B cell (primary cell): ENCODE data around the gene MTMR6. TPM values are rescaled to one million over a fixed set of nuclear protein-coding genes. Genes with fewer than 3 reads are reported as not detected.

Experiments used
- ATAC-seq: fragments of 200-7000 bp; cut with Tn5 transposase; one replicate; pipeline ENCODE4 v1.10.0; 2021; ENCODE audit warnings: low read depth, mild to moderate bottlenecking, moderate number of reproducible peaks, moderate library complexity
- CTCF ChIA-PET: fragments of 350-600 bp; sonication (Branson Sonifier 250); formaldehyde crosslinking; loops from one replicate; lab custom pipeline; 2021; ENCODE audit warnings: antibody characterized with exemption, inconsistent platforms; lab: Charles Lee
- POLR2A ChIA-PET: fragments of 350-600 bp; sonication (Branson Sonifier 250); formaldehyde crosslinking; loops from one replicate; lab custom pipeline; 2021; ENCODE audit warnings: antibody characterized with exemption; lab: Charles Lee
- DNase-seq: peaks from one replicate; pipeline ENCODE4 v3.0.0; 2013
- H2AFZ ChIP-seq: 2 replicates; pipeline ENCODE4 v1.6.1; 2012; ENCODE audit warnings: mild to moderate bottlenecking, low read depth, low read length; ENCODE audit not compliant: insufficient read depth, poor library complexity, severe bottlenecking
- H3K27ac ChIP-seq, 2 donors: 1 replicate in 1 of 2; 2 replicates in 1 of 2; pipeline ENCODE4 v1.5.1; 2012 to 2013; ENCODE audit warnings: low read length in 2 of 2, mild to moderate bottlenecking in 2 of 2, moderate library complexity in 1 of 2
- H3K27me3 ChIP-seq, 4 experiments: fragments of 200-600 bp in 1 of 4; sonication (generic) in 1 of 4; replicated peaks in 1 of 4; 1 replicate in 2 of 4; 2 replicates in 2 of 4; pipeline versions ENCODE4 v1.6.1 to v1.7.0; 2013 to 2016; ENCODE audit warnings: low read length in 3 of 4, mild to moderate bottlenecking in 2 of 4, mixed read lengths in 1 of 4, moderate library complexity in 1 of 4; ENCODE audit not compliant: insufficient read depth in 4 of 4, control insufficient read depth in 3 of 4; ENCODE audit errors: control extremely low read depth in 1 of 4
- H3K36me3 ChIP-seq, 2 experiments: replicated peaks in 1 of 2; 1 replicate in 1 of 2; 2 replicates in 1 of 2; pipeline versions ENCODE4 v1.6.1 to v1.7.1; 2013; ENCODE audit warnings: low read length in 1 of 2; ENCODE audit not compliant: insufficient read depth in 2 of 2, control insufficient read depth in 1 of 2; ENCODE audit errors: control extremely low read depth in 1 of 2, extremely low read depth in 1 of 2
- H3K4me1 ChIP-seq, 2 donors: fragments of 200-600 bp in 1 of 2; sonication (generic) in 1 of 2; 1 replicate in 1 of 2; 2 replicates in 1 of 2; pipeline versions ENCODE4 v1.5.1 to v1.6.1; 2013 to 2017; ENCODE audit warnings: low read length in 2 of 2; ENCODE audit not compliant: control insufficient read depth in 2 of 2, insufficient read depth in 2 of 2
- H3K4me2 ChIP-seq: replicated peaks from 2 replicates; pipeline ENCODE3; 2012; ENCODE audit warnings: mild to moderate bottlenecking, low read depth, low read length; ENCODE audit not compliant: poor library complexity, severe bottlenecking
- H3K4me3 ChIP-seq, 5 experiments: fragments of 200-600 bp in 1 of 5; sonication (generic) in 1 of 5; 1 replicate in 3 of 5; 2 replicates in 2 of 5; pipeline versions ENCODE4 v1.5.1 to v1.7.0; 2011 to 2016; ENCODE audit warnings: low read length in 4 of 5, mild to moderate bottlenecking in 4 of 5, low read depth in 2 of 5, control low read depth in 1 of 5, moderate library complexity in 1 of 5; ENCODE audit not compliant: insufficient read depth in 1 of 5; ENCODE audit errors: control extremely low read depth in 1 of 5, extremely low read depth in 1 of 5
- H3K79me2 ChIP-seq: fragments of 200-600 bp; sonication (generic); one replicate; pipeline ENCODE4 v1.6.0; 2016; ENCODE audit warnings: low read length; ENCODE audit not compliant: control insufficient read depth, insufficient read depth
- H3K9ac ChIP-seq: fragments of 200-600 bp; sonication (generic); 2 replicates; pipeline ENCODE4 v1.6.1; 2017; ENCODE audit warnings: mild to moderate bottlenecking, low read length, moderate library complexity
- H3K9me3 ChIP-seq, 3 donors: one replicate each; pipeline versions ENCODE4 v1.6.1 to v1.7.1; 2013; ENCODE audit warnings: low read length in 2 of 3; ENCODE audit not compliant: control insufficient read depth in 2 of 3, insufficient read depth in 1 of 3; ENCODE audit errors: control extremely low read depth in 1 of 3
- H4K20me1 ChIP-seq: 2 replicates; pipeline ENCODE4 v1.6.0; 2012; ENCODE audit warnings: mild to moderate bottlenecking, low read length; ENCODE audit not compliant: insufficient read depth, control insufficient read depth, poor library complexity, severe bottlenecking
- H3K27ac Mint-ChIP-seq: one replicate; pipeline ENCODE4 v1.8.0; 2021; ENCODE audit warnings: mixed read lengths
- H3K27me3 Mint-ChIP-seq: one replicate; pipeline ENCODE4 v1.8.0; 2021; ENCODE audit warnings: mixed read lengths
- H3K4me1 Mint-ChIP-seq: one replicate; pipeline ENCODE4 v1.8.0; 2021; ENCODE audit warnings: mixed read lengths
- H3K4me3 Mint-ChIP-seq: one replicate; pipeline ENCODE4 v1.8.0; 2021; ENCODE audit warnings: mixed read lengths
- H3K9me3 Mint-ChIP-seq: one replicate; pipeline ENCODE4 v1.8.0; 2022; ENCODE audit warnings: mixed read lengths; ENCODE audit not compliant: insufficient read depth
- CTCF ChIP-seq: fragments of 200-600 bp; IDR thresholded peaks from one replicate; pipeline ENCODE4 v1.8.0; 2022; ENCODE audit warnings: antibody characterized with exemption, mild to moderate bottlenecking
- EZH2 ChIP-seq: IDR thresholded peaks from 2 replicates; pipeline ENCODE4 v1.6.1; 2012; ENCODE audit warnings: borderline replicate concordance, low read depth, mild to moderate bottlenecking, moderate library complexity, low read length; ENCODE audit not compliant: insufficient read depth, poor library complexity, severe bottlenecking
- WGBS: methylation state at CpG from one replicate; pipeline ENCODE4 v1.1.5; 2013; ENCODE audit warnings: missing lambda C conversion rate; ENCODE audit not compliant: insufficient coverage; 5-methylcytosine and 5-hydroxymethylcytosine counted together
- intact Hi-C: fragments of 100-400 bp; cut with micrococcal nuclease; formaldehyde crosslinking; loops from one replicate; pipeline ENCODE4 v1.10.0; 2022
- polyA plus RNA-seq: library from polyadenylated mRNA; depleted of rRNA; stranded (reverse); fragments of >200 nt; gene quantifications from 2 replicates; pipeline ENCODE4 v1.2.3, GENCODE V29; 2012
- total RNA-seq, 2 donors: library from RNA; stranded (reverse); fragments of 120-200 nt in 1 of 2; gene quantifications; 1 replicate in 1 of 2; 2 replicates in 1 of 2; pipeline versions ENCODE4 v1.2.3 to v1.2.4, GENCODE V29; 2013 to 2022

Gene MTMR6
- total and polyA plus RNA-seq, 2 donors (not counting 1 experiment from before 2014, with no cell fraction given) = 3.7 to 21.4 TPM

GRCh38 chr13:25218019-25218418 lies 69.3 kb downstream of the MTMR6 start:
- Histone ChIP-seq H3K27ac (no peak overlapping the region), H3K4me3 (no peak overlapping the region), H3K27me3 (no peaks in the 10 kb centered on the region), H3K79me2 (no peaks in the 10 kb centered on the region), H3K4me2 (no peak overlapping the region), H4K20me1 (no peaks in the 10 kb centered on the region), H3K36me3 (no peaks in the 10 kb centered on the region), H3K9me3 (peaks cover 0 to 3% (median 0%) of the 10 kb centered on the region in 3 donors), H3K4me1 (no peaks in the 10 kb centered on the region), H3K9ac (no peak overlapping the region), H2AFZ (no peak overlapping the region)
- Mint-ChIP-seq H3K27me3 (peaks cover 28% of the 10 kb centered on the region), H3K9me3 (no peaks in the 10 kb centered on the region), H3K4me3 (no peak overlapping the region), H3K4me1 (no peaks in the 10 kb centered on the region), H3K27ac (no peak overlapping the region)
- intact Hi-C loops = no loop called here
- ChIA-PET POLR2A (no interaction called here), CTCF (interaction anchor here (0.7 kb wide), 1 partner anchor 92 kb away, joined by 3 read pairs; no protein-coding TSS in a partner anchor)
- DNase-seq (no peak), ATAC-seq (no peak)
- TF ChIP-seq CTCF (no peak), EZH2 (no peak)
- 61% methylated on average over 4 of the region's 5 CpGs for WGBS

- Mint-ChIP-seq H3K27me3 (peaks cover 23% of the 10 kb centered on the region), H3K27ac (no peak overlapping the region), H3K4me3 (no peak overlapping the region), H3K4me1 (no peaks in the 10 kb centered on the region), H3K9me3 (no peaks in the 10 kb centered on the region)
- Histone ChIP-seq H3K27ac (no peak overlapping the region), H2AFZ (no peak overlapping the region), H3K27me3 (no peaks in the 10 kb centered on the region), H3K9ac (no peak overlapping the region), H3K36me3 (no peaks in the 10 kb centered on the region), H3K9me3 (no peaks in the 10 kb centered on the region), H3K4me2 (no peak overlapping the region), H4K20me1 (no peaks in the 10 kb centered on the region), H3K4me3 (no peak overlapping the region), H3K4me1 (no peaks in the 10 kb centered on the region), H3K79me2 (no peaks in the 10 kb centered on the region)
- DNase-seq (no peak), ATAC-seq (no peak)
- no peak for TF ChIP-seq EZH2
- no peak for TF ChIP-seq CTCF
- CTCF ChIA-PET = interaction anchor here (0.7 kb wide), 1 partner anchor 91 kb away, joined by 3 read pairs; no protein-coding TSS in a partner anchor
- POLR2A ChIA-PET = no interaction called here
- 81% methylated on average over 7 of the region's 12 CpGs for WGBS
- intact Hi-C loops = no loop called here
These were observed 70.0 kb downstream of the MTMR6 start for GRCh38 chr13:25217023-25217885.
